Esophagus muscularis mucosa (tissue), 3 donors: ENCODE data around the gene RBM20.

Experiments
- EP300 ChIP-seq: sonication (generic); formaldehyde crosslinking; IDR thresholded peaks from one replicate; pipeline ENCODE4 v1.6.1; 2017; ENCODE audit warnings: antibody characterized with exemption
- TF ChIP-seq, protein P1 (sequence below), 3 experiments: fragments of 200-600 bp in 2 of 3; fragments of 450-650 bp in 1 of 3; sonication (generic) in 2 of 3; IDR thresholded peaks; one replicate each; pipeline ENCODE4 v1.5.1; 2017 to 2019; ENCODE audit warnings: antibody characterized with exemption in 3 of 3, mild to moderate bottlenecking in 2 of 3, moderate library complexity in 1 of 3

DNA sequence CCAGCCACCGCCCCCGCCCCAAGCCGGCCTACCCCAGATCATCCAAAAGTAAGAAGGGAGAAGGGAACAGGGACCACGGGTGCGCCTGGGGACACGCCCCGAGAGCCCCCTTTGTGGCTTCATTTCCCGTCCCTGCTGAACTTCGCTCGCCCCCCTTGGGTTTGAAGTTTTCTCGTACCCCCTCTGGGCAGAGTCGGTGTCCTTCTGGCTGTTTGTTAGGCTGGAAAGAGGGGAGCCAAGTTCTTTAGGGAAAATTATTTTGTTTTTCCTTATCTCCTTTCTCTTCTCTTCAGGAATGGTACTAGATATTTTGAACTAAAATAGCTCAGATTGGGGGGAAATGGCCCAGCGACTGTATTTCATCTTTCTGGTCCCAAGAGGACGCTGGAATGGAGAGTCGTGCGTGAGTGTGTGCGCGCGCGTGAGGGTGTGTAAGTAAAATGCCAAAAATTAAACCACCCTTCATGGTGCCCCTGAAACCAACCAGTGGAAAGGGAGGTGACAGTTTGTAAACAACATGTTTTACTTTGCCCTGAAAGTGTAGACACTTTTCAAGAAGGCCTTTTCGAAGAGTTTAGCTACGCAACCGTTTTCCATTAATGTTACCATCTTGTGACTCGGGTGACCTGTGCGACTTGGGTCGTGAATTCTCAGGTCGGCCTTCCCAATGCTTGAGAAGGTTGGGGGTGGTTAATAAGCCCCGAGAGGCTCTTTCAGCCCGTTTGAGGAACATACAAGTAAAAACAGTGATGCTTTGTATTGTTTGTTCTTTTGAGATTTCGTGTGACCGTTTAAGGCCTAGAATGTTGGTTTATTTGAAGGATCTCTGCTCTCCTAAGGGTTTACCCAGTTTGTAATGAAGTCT, 694 bp downstream of the RBM20 start:
- TF ChIP-seq, protein P1, sequence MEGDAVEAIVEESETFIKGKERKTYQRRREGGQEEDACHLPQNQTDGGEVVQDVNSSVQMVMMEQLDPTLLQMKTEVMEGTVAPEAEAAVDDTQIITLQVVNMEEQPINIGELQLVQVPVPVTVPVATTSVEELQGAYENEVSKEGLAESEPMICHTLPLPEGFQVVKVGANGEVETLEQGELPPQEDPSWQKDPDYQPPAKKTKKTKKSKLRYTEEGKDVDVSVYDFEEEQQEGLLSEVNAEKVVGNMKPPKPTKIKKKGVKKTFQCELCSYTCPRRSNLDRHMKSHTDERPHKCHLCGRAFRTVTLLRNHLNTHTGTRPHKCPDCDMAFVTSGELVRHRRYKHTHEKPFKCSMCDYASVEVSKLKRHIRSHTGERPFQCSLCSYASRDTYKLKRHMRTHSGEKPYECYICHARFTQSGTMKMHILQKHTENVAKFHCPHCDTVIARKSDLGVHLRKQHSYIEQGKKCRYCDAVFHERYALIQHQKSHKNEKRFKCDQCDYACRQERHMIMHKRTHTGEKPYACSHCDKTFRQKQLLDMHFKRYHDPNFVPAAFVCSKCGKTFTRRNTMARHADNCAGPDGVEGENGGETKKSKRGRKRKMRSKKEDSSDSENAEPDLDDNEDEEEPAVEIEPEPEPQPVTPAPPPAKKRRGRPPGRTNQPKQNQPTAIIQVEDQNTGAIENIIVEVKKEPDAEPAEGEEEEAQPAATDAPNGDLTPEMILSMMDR (IDR thresholded peaks at IDR 0.05): no peak
- TF ChIP-seq EP300: no peak
